Breast epithelium (tissue), 3 donors: ENCODE data around the gene ELOVL5.

Experiments
- POLR2A ChIP-seq: fragments of 450-650 bp; IDR thresholded peaks from one replicate; pipeline ENCODE4 v1.6.1; 2016; ENCODE audit warnings: antibody characterized with exemption, mild to moderate bottlenecking, moderate library complexity
- POLR2AphosphoS5 ChIP-seq, 3 donors: sonication (generic); formaldehyde crosslinking; IDR thresholded peaks; one replicate each; pipeline ENCODE4 v1.6.1; 2017; ENCODE audit warnings: antibody characterized with exemption in 3 of 3
- TF ChIP-seq, protein P1 (sequence below), 3 donors: fragments of 450-650 bp; IDR thresholded peaks; one replicate each; pipeline ENCODE4 v1.5.1; 2016 to 2017; ENCODE audit warnings: antibody characterized with exemption in 3 of 3, mild to moderate bottlenecking in 3 of 3, moderate library complexity in 3 of 3

DNA sequence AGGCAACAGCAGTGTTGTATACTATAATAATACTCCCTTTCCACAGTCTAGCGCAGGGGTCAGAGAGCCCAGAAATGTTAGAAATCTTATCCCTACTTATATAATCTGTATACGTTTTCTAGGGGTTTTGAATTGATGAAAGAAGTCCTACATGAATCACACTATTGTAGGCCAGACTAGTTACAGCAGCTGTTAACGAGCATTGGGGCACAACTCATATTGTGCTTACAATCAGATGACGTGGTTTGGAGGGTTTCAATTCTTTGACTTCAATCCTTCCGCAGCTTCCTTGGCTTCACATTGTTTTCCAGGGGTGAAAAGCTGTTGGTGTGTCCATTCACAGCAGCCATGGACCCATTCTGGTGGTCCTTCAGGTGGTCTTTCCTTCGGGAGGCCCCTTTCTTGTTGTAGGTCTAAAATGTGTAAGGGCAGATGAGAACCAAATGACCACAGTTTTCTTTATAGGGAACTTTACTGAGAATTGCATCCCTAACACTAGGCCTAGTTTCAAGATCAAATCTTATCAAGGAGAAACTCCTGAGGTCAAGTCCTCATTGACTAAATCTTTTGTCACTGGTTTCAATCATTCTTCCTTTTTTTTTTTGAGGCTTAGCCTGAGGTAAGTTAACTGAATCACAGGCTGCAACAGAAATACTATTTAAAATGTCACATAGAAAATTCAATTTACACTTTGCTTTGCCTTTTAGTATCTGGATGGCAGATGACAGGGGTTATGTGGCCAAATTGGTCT lies 79.7 kb downstream of the ELOVL5 start:
- no peak for TF ChIP-seq POLR2AphosphoS5 (IDR thresholded peaks at IDR 0.05)
- TF ChIP-seq, protein P1, sequence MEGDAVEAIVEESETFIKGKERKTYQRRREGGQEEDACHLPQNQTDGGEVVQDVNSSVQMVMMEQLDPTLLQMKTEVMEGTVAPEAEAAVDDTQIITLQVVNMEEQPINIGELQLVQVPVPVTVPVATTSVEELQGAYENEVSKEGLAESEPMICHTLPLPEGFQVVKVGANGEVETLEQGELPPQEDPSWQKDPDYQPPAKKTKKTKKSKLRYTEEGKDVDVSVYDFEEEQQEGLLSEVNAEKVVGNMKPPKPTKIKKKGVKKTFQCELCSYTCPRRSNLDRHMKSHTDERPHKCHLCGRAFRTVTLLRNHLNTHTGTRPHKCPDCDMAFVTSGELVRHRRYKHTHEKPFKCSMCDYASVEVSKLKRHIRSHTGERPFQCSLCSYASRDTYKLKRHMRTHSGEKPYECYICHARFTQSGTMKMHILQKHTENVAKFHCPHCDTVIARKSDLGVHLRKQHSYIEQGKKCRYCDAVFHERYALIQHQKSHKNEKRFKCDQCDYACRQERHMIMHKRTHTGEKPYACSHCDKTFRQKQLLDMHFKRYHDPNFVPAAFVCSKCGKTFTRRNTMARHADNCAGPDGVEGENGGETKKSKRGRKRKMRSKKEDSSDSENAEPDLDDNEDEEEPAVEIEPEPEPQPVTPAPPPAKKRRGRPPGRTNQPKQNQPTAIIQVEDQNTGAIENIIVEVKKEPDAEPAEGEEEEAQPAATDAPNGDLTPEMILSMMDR (IDR thresholded peaks at IDR 0.05), result no peak
- TF ChIP-seq POLR2A, result no peak
